SK-N-SH treated with all-trans-retinoic acid at 6 μM for 48 hours (cell line): ENCODE measurements around the gene SRPK2.

ENCODE experiments used
- ARNTL ChIP-seq: fragments of 450-650 bp; formaldehyde crosslinking; IDR thresholded peaks from 2 replicates; pipeline ENCODE4 v1.5.0; 2020; ENCODE audit warnings: low read depth, mild to moderate bottlenecking, moderate library complexity, borderline replicate concordance
- BACH2 ChIP-seq: fragments of 250-450 bp; sonication (Bioruptor Pico); IDR thresholded peaks from 2 replicates; pipeline ENCODE4 v1.9.0; 2021; ENCODE audit warnings: mild to moderate bottlenecking, borderline replicate concordance
- CSDC2 ChIP-seq: fragments of 250-450 bp; sonication (Bioruptor Pico); IDR thresholded peaks from 2 replicates; pipeline ENCODE4 v1.5.0; 2020; ENCODE audit warnings: mild to moderate bottlenecking, moderate library complexity
- CSRNP3 ChIP-seq: fragments of 250-450 bp; sonication (Bioruptor Pico); IDR thresholded peaks from 2 replicates; pipeline ENCODE4 v1.5.1; 2021; ENCODE audit warnings: mild to moderate bottlenecking, moderate library complexity
- POU6F1 ChIP-seq: fragments of 250-450 bp; sonication (Bioruptor Pico); IDR thresholded peaks from 2 replicates; pipeline ENCODE4 v1.8.0; 2021; ENCODE audit warnings: low read depth, mild to moderate bottlenecking, moderate library complexity, borderline replicate concordance
- SNAI2 ChIP-seq: fragments of 250-450 bp; sonication (Bioruptor Pico); IDR thresholded peaks from 2 replicates; pipeline ENCODE4 v1.5.0; 2020; ENCODE audit warnings: mild to moderate bottlenecking, moderate library complexity
- TCF4 ChIP-seq: fragments of 250-450 bp; sonication (Bioruptor Pico); IDR thresholded peaks from 2 replicates; pipeline ENCODE4 v1.8.0; 2021; ENCODE audit warnings: mild to moderate bottlenecking, moderate library complexity, borderline replicate concordance
- TSHZ2 ChIP-seq: fragments of 250-450 bp; sonication (Bioruptor Pico); IDR thresholded peaks from 2 replicates; pipeline ENCODE4 v1.5.0; 2020; ENCODE audit warnings: mild to moderate bottlenecking, moderate library complexity
- ZFP3 ChIP-seq: fragments of 250-450 bp; sonication (Bioruptor Pico); IDR thresholded peaks from 2 replicates; pipeline ENCODE4 v1.5.0; 2020; ENCODE audit warnings: mild to moderate bottlenecking, moderate library complexity
- ZFP30 ChIP-seq: fragments of 450-650 bp; formaldehyde crosslinking; IDR thresholded peaks from 2 replicates; pipeline ENCODE4 v1.5.0; 2022; ENCODE audit warnings: mild to moderate bottlenecking, moderate library complexity
- ZNF565 ChIP-seq: fragments of 450-650 bp; formaldehyde crosslinking; conservative IDR thresholded peaks from 2 replicates; pipeline ENCODE4 v1.5.0; 2020; ENCODE audit warnings: low read depth, mild to moderate bottlenecking, moderate library complexity
- TF ChIP-seq, protein P1 (sequence below): fragments of 250-450 bp; sonication (Bioruptor Pico); IDR thresholded peaks from 2 replicates; pipeline ENCODE4 v1.8.0; 2020; ENCODE audit warnings: mild to moderate bottlenecking, moderate library complexity, borderline replicate concordance

- TF ChIP-seq ZFP30 (CRISPR knock-in tag) (no peak), BACH2 (CRISPR knock-in tag) (no peak), ZFP3 (CRISPR knock-in tag) (no peak), TSHZ2 (CRISPR knock-in tag) (no peak), CSRNP3 (CRISPR knock-in tag) (no peak), SNAI2 (CRISPR knock-in tag) (no peak), TCF4 (CRISPR knock-in tag) (no peak), ARNTL (CRISPR knock-in tag) (no peak), ZNF565 (CRISPR knock-in tag) (no peak), POU6F1 (CRISPR knock-in tag) (no peak), CSDC2 (CRISPR knock-in tag) (no peak)
- TF ChIP-seq, protein P1, sequence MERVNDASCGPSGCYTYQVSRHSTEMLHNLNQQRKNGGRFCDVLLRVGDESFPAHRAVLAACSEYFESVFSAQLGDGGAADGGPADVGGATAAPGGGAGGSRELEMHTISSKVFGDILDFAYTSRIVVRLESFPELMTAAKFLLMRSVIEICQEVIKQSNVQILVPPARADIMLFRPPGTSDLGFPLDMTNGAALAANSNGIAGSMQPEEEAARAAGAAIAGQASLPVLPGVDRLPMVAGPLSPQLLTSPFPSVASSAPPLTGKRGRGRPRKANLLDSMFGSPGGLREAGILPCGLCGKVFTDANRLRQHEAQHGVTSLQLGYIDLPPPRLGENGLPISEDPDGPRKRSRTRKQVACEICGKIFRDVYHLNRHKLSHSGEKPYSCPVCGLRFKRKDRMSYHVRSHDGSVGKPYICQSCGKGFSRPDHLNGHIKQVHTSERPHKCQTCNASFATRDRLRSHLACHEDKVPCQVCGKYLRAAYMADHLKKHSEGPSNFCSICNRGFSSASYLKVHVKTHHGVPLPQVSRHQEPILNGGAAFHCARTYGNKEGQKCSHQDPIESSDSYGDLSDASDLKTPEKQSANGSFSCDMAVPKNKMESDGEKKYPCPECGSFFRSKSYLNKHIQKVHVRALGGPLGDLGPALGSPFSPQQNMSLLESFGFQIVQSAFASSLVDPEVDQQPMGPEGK (CRISPR knock-in tag) = no peak
Measured at GRCh38 chr7:105304040-105304895, 84.5 kb downstream of the SRPK2 start.
